ENCODE data around the gene PATE1. TPM values are rescaled to one million over a fixed set of nuclear protein-coding genes. Genes with fewer than 3 reads are reported as not detected.

Gene PATE1
- total RNA-seq, 1 experiment from 2014 or later, result not detected

- Histone ChIP-seq H2AFZ (ENCODE audit: low read length) (no peak overlapping the region), H3K4me2 (ENCODE audit: low read depth, low read length, poor library complexity, severe bottlenecking) (no peak overlapping the region), H3K9me3 (ENCODE audit: low read length) (no peaks in the 10 kb centered on the region), H3K4me1 (ENCODE audit: low read length) (peaks cover 6% of the 10 kb centered on the region), H3K4me3 (ENCODE audit: low read length) (no peak overlapping the region), H3K36me3 (ENCODE audit: insufficient read depth, low read length) (no peaks in the 10 kb centered on the region), H3K27me3 (ENCODE audit: low read length) (no peaks in the 10 kb centered on the region), H3K79me2 (ENCODE audit: low read length) (no peaks in the 10 kb centered on the region), H3K27ac (ENCODE audit: low read length) (no peak overlapping the region), H3K9me2 (replicated peaks; ENCODE audit: insufficient read depth, low read length) (no peaks in the 10 kb centered on the region), H4K20me1 (ENCODE audit: insufficient read depth, low read depth, low read length) (no peaks in the 10 kb centered on the region), H3K9ac (ENCODE audit: low read length) (no peak overlapping the region)
- no peak for DNase-seq
Measured at GRCh38 chr11:125772834-125773505, 26.9 kb downstream of the PATE1 start.

- Histone ChIP-seq H3K79me2 (ENCODE audit: low read length) (no peaks in the 10 kb centered on the region), H3K9me2 (replicated peaks; ENCODE audit: insufficient read depth, low read length) (no peaks in the 10 kb centered on the region), H3K27me3 (ENCODE audit: low read length) (no peaks in the 10 kb centered on the region), H3K4me3 (ENCODE audit: low read length) (no peak overlapping the region), H3K9ac (ENCODE audit: low read length) (no peak overlapping the region), H2AFZ (ENCODE audit: low read length) (no peak overlapping the region), H3K9me3 (ENCODE audit: low read length) (no peaks in the 10 kb centered on the region), H3K4me1 (ENCODE audit: low read length) (peaks cover 6% of the 10 kb centered on the region), H3K27ac (ENCODE audit: low read length) (no peak overlapping the region), H4K20me1 (ENCODE audit: insufficient read depth, low read depth, low read length) (no peaks in the 10 kb centered on the region), H3K36me3 (ENCODE audit: insufficient read depth, low read length) (no peaks in the 10 kb centered on the region), H3K4me2 (ENCODE audit: low read depth, low read length, poor library complexity, severe bottlenecking) (no peak overlapping the region)
- DNase-seq, result no peak
Measured at GRCh38 chr11:125773516-125773915, 27.4 kb downstream of the PATE1 start.

- Histone ChIP-seq H3K36me3 (ENCODE audit: insufficient read depth, low read length) (no peaks in the 10 kb centered on the region), H3K79me2 (ENCODE audit: low read length) (no peaks in the 10 kb centered on the region), H4K20me1 (ENCODE audit: insufficient read depth, low read depth, low read length) (no peaks in the 10 kb centered on the region), H3K9ac (ENCODE audit: low read length) (no peak overlapping the region), H3K4me1 (ENCODE audit: low read length) (peaks cover 6% of the 10 kb centered on the region), H3K9me3 (ENCODE audit: low read length) (no peaks in the 10 kb centered on the region), H3K4me2 (ENCODE audit: low read depth, low read length, poor library complexity, severe bottlenecking) (no peak overlapping the region), H3K9me2 (replicated peaks; ENCODE audit: insufficient read depth, low read length) (no peaks in the 10 kb centered on the region), H3K4me3 (ENCODE audit: low read length) (no peak overlapping the region), H3K27ac (ENCODE audit: low read length) (no peak overlapping the region), H2AFZ (ENCODE audit: low read length) (no peak overlapping the region), H3K27me3 (ENCODE audit: low read length) (no peaks in the 10 kb centered on the region)
- no peak for DNase-seq
Measured at GRCh38 chr11:125777309-125777708, 31.2 kb downstream of the PATE1 start.

GRCh38 chr11:125778728-125779127, 32.6 kb downstream of the PATE1 start, which contains the start of gene PATE2:
Gene PATE2 (minus strand): TSS chr11:125778828. CDS start chr11:125778773, 55 bp downstream.
- H3K9ac ChIP-seq (ENCODE audit: low read length), result no peak within 1 kb of the TSS
- H3K36me3 ChIP-seq (ENCODE audit: insufficient read depth, low read length), result no peaks in the 10 kb centered on the region
- no peak within 1 kb of the TSS for H3K27ac ChIP-seq (ENCODE audit: low read length)
- no peak within 1 kb of the TSS for H2AFZ ChIP-seq (ENCODE audit: low read length)
- H3K9me3 ChIP-seq (ENCODE audit: low read length), result no peaks in the 10 kb centered on the region
- no peaks in the 10 kb centered on the region for H3K79me2 ChIP-seq (ENCODE audit: low read length)
- no peak within 1 kb of the TSS for H3K4me2 ChIP-seq (ENCODE audit: low read depth, low read length, poor library complexity, severe bottlenecking)
- no peaks in the 10 kb centered on the region for H3K27me3 ChIP-seq (ENCODE audit: low read length)
- no peaks in the 10 kb centered on the region for H3K9me2 ChIP-seq (replicated peaks; ENCODE audit: insufficient read depth, low read length)
- DNase-seq, result no peak
- no peak within 1 kb of the TSS for H3K4me3 ChIP-seq (ENCODE audit: low read length)
- H4K20me1 ChIP-seq (ENCODE audit: insufficient read depth, low read depth, low read length), result no peaks in the 10 kb centered on the region
- H3K4me1 ChIP-seq (ENCODE audit: low read length), result no peaks in the 10 kb centered on the region

- DNase-seq, result no peak
- Histone ChIP-seq H3K9ac (ENCODE audit: low read length) (no peak overlapping the region), H3K9me2 (replicated peaks; ENCODE audit: insufficient read depth, low read length) (no peaks in the 10 kb centered on the region), H3K79me2 (ENCODE audit: low read length) (no peaks in the 10 kb centered on the region), H3K4me2 (ENCODE audit: low read depth, low read length, poor library complexity, severe bottlenecking) (no peak overlapping the region), H3K27ac (ENCODE audit: low read length) (no peak overlapping the region), H3K9me3 (ENCODE audit: low read length) (no peaks in the 10 kb centered on the region), H4K20me1 (ENCODE audit: insufficient read depth, low read depth, low read length) (no peaks in the 10 kb centered on the region), H2AFZ (ENCODE audit: low read length) (no peak overlapping the region), H3K4me1 (ENCODE audit: low read length) (no peaks in the 10 kb centered on the region), H3K27me3 (ENCODE audit: low read length) (no peaks in the 10 kb centered on the region), H3K4me3 (ENCODE audit: low read length) (no peak overlapping the region), H3K36me3 (ENCODE audit: insufficient read depth, low read length) (no peaks in the 10 kb centered on the region)
Measured at GRCh38 chr11:125784678-125785077, 38.6 kb downstream of the PATE1 start.

GRCh38 chr11:125787827-125788226, 41.7 kb downstream of the PATE1 start, which contains the start of gene PATE3:
Gene PATE3 (plus strand): TSS chr11:125788127. CDS start chr11:125788152, 25 bp downstream.
- Histone ChIP-seq H4K20me1 (ENCODE audit: insufficient read depth, low read depth, low read length) (no peaks in the 10 kb centered on the region), H3K36me3 (ENCODE audit: insufficient read depth, low read length) (no peaks in the 10 kb centered on the region), H3K4me1 (ENCODE audit: low read length) (no peaks in the 10 kb centered on the region), H3K27ac (ENCODE audit: low read length) (no peak within 1 kb of the TSS), H3K79me2 (ENCODE audit: low read length) (no peaks in the 10 kb centered on the region), H3K9me3 (ENCODE audit: low read length) (no peaks in the 10 kb centered on the region), H3K4me3 (ENCODE audit: low read length) (no peak within 1 kb of the TSS), H3K9me2 (replicated peaks; ENCODE audit: insufficient read depth, low read length) (no peaks in the 10 kb centered on the region), H3K9ac (ENCODE audit: low read length) (no peak within 1 kb of the TSS), H3K27me3 (ENCODE audit: low read length) (no peaks in the 10 kb centered on the region), H2AFZ (ENCODE audit: low read length) (no peak within 1 kb of the TSS), H3K4me2 (ENCODE audit: low read depth, low read length, poor library complexity, severe bottlenecking) (no peak within 1 kb of the TSS)
- no peak for DNase-seq

- H4K20me1 ChIP-seq (ENCODE audit: insufficient read depth, low read depth, low read length), result no peaks in the 10 kb centered on the region
- no peaks in the 10 kb centered on the region for H3K4me1 ChIP-seq (ENCODE audit: low read length)
- DNase-seq, result no peak
- no peak overlapping the region for H3K9ac ChIP-seq (ENCODE audit: low read length)
- no peak overlapping the region for H3K4me3 ChIP-seq (ENCODE audit: low read length)
- no peaks in the 10 kb centered on the region for H3K36me3 ChIP-seq (ENCODE audit: insufficient read depth, low read length)
- H3K27ac ChIP-seq (ENCODE audit: low read length), result no peak overlapping the region
- H2AFZ ChIP-seq (ENCODE audit: low read length), result no peak overlapping the region
- H3K4me2 ChIP-seq (ENCODE audit: low read depth, low read length, poor library complexity, severe bottlenecking), result no peak overlapping the region
- no peaks in the 10 kb centered on the region for H3K79me2 ChIP-seq (ENCODE audit: low read length)
- no peaks in the 10 kb centered on the region for H3K9me3 ChIP-seq (ENCODE audit: low read length)
- no peaks in the 10 kb centered on the region for H3K27me3 ChIP-seq (ENCODE audit: low read length)
- no peaks in the 10 kb centered on the region for H3K9me2 ChIP-seq (replicated peaks; ENCODE audit: insufficient read depth, low read length)
Measured at GRCh38 chr11:125790825-125791224, 44.7 kb downstream of the PATE1 start.

- no peaks in the 10 kb centered on the region for H3K36me3 ChIP-seq (ENCODE audit: insufficient read depth, low read length)
- H3K27ac ChIP-seq (ENCODE audit: low read length), result no peak overlapping the region
- no peak overlapping the region for H3K4me2 ChIP-seq (ENCODE audit: low read depth, low read length, poor library complexity, severe bottlenecking)
- H3K9me2 ChIP-seq (replicated peaks; ENCODE audit: insufficient read depth, low read length), result no peaks in the 10 kb centered on the region
- no peaks in the 10 kb centered on the region for H4K20me1 ChIP-seq (ENCODE audit: insufficient read depth, low read depth, low read length)
- H3K27me3 ChIP-seq (ENCODE audit: low read length), result no peaks in the 10 kb centered on the region
- no peaks in the 10 kb centered on the region for H3K9me3 ChIP-seq (ENCODE audit: low read length)
- H3K4me1 ChIP-seq (ENCODE audit: low read length), result no peaks in the 10 kb centered on the region
- no peaks in the 10 kb centered on the region for H3K79me2 ChIP-seq (ENCODE audit: low read length)
- DNase-seq, result no peak
- no peak overlapping the region for H3K9ac ChIP-seq (ENCODE audit: low read length)
- no peak overlapping the region for H3K4me3 ChIP-seq (ENCODE audit: low read length)
- H2AFZ ChIP-seq (ENCODE audit: low read length), result no peak overlapping the region
Measured at GRCh38 chr11:125797641-125798040, 51.6 kb downstream of the PATE1 start.

Data from Karpas-422 (cell line).